Myocyte (in vitro differentiated cells): ENCODE measurements around the gene NALF2. TPM values are rescaled to one million over a fixed set of nuclear protein-coding genes. Genes with fewer than 3 reads are reported as not detected.

Experiments used
- DNase-seq: peaks from one replicate; pipeline ENCODE4 v3.0.0-alpha.2; 2012; ENCODE audit warnings: low read depth
- total RNA-seq: library from RNA; depleted of rRNA; stranded (reverse); fragments of >200 nt; gene quantifications from 2 replicates; pipeline ENCODE4 v1.2.3, GENCODE V29; 2014

NALF2 gene
- total RNA-seq, 1 donor from 2014 or later, result not detected

GRCh38 chrX:69524781-69525363, 20.7 kb downstream of the NALF2 start:
- DNase-seq, result no peak

GRCh38 chrX:69530306-69530705, 26.2 kb downstream of the NALF2 start:
- DNase-seq, result no peak

- no peak for DNase-seq
Measured at GRCh38 chrX:69531031-69531755, 27.1 kb downstream of the NALF2 start.

GRCh38 chrX:69535661-69536060, 31.5 kb downstream of the NALF2 start:
- DNase-seq, result no peak

- DNase-seq, result peak; percentile 35
Measured at GRCh38 chrX:69538321-69538876, 34.3 kb downstream of the NALF2 start.

- no peak for DNase-seq
Measured at GRCh38 chrX:69539437-69539836, 35.3 kb downstream of the NALF2 start.

- DNase-seq, result no peak
Measured at GRCh38 chrX:69541956-69542355, 37.8 kb downstream of the NALF2 start.

GRCh38 chrX:69543572-69543971, 39.4 kb downstream of the NALF2 start:
- DNase-seq, result no peak

GRCh38 chrX:69546417-69546816, 42.3 kb downstream of the NALF2 start:
- DNase-seq, result no peak

GRCh38 chrX:69546978-69547377, 42.9 kb downstream of the NALF2 start:
- no peak for DNase-seq

GRCh38 chrX:69551421-69552009, 47.4 kb downstream of the NALF2 start:
- DNase-seq, result no peak

GRCh38 chrX:69552512-69552911, 48.4 kb downstream of the NALF2 start:
- no peak for DNase-seq

Other genes with a start within 250 kb of the NALF2 start
- 0.08 and 0.47 TPM in 2 replicates for gene EDA, start 111.8 kb downstream of the NALF2 start, total RNA-seq